Gastroesophageal sphincter (tissue), 3 donors: ENCODE results near the gene DUS1L.

Experiments used
- CTCF ChIP-seq, 4 experiments: fragments of 200-600 bp in 2 of 4; fragments of 450-650 bp in 2 of 4; sonication (generic) in 1 of 4; IDR thresholded peaks; one replicate each; pipeline ENCODE4 v1.5.1; 2017 to 2019; ENCODE audit warnings: antibody characterized with exemption in 4 of 4, mild to moderate bottlenecking in 2 of 4, moderate library complexity in 2 of 4
- EP300 ChIP-seq: sonication (generic); formaldehyde crosslinking; IDR thresholded peaks from one replicate; pipeline ENCODE4 v1.6.1; 2017; ENCODE audit warnings: antibody characterized with exemption, mild to moderate bottlenecking
- POLR2A ChIP-seq, 2 donors: fragments of 450-650 bp; IDR thresholded peaks; one replicate each; pipeline ENCODE4 v1.6.1; 2017; ENCODE audit warnings: antibody characterized with exemption in 2 of 2, mild to moderate bottlenecking in 2 of 2, moderate library complexity in 1 of 2
- POLR2AphosphoS5 ChIP-seq: sonication (generic); formaldehyde crosslinking; IDR thresholded peaks from one replicate; pipeline ENCODE4 v1.6.1; 2017; ENCODE audit warnings: antibody characterized with exemption

GRCh38 chr17:82062076-82062983 is 3.3 kb downstream of the DUS1L start:
- TF ChIP-seq CTCF (IDR thresholded peaks at IDR 0.05), result no peak
- no peak for TF ChIP-seq POLR2AphosphoS5
- TF ChIP-seq POLR2A (IDR thresholded peaks at IDR 0.05), result no peak
- TF ChIP-seq EP300, result no peak
